ENCODE results near the gene PPP1R12A.
"Not testable (repeated sequence)": the region's sequence is repeated elsewhere in the genome, so short reads cannot be mapped to it uniquely, and the experiment has no call there.

The PPP1R12A gene

DNA sequence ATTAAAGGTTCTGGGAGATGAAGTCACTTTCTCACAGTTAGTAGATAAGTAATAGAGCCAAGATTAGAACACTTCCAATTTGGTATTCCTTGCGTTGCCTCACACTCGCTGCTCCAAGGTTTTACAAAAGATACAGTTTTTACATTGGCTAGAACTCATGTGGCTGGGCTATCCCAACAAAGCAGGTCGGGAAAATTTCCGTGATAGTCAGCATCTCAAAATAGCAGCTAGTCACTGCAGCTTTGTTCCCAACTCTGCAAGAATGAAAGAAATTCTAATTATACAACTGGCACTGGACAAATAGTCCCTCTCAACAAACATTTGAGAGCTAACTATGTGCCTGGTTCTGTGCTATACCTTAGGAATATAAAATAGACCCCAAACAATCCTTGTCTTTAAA is 24.6 kb upstream of the PPP1R12A start:
- Histone ChIP-seq H3K27me3 (ENCODE audit: control insufficient read depth, insufficient read depth, low read length) (no peaks in the 10 kb centered on the region), H3K9me3 (ENCODE audit: control insufficient read depth, insufficient read depth, low read length) (no peaks in the 10 kb centered on the region), H3K4me3 (ENCODE audit: low read depth, low read length) (no peak overlapping the region), H3K36me3 (ENCODE audit: control insufficient read depth, insufficient read depth, low read length) (no peaks in the 10 kb centered on the region), H3K27ac (ENCODE audit: low read depth, low read length) (no peak overlapping the region), H3K4me1 (ENCODE audit: control insufficient read depth, insufficient read depth, low read length) (peaks cover 7% of the 10 kb centered on the region; the same call in 1 of the 2 replicates), H3K9ac (ENCODE audit: low read depth, low read length) (no peak overlapping the region)

DNA sequence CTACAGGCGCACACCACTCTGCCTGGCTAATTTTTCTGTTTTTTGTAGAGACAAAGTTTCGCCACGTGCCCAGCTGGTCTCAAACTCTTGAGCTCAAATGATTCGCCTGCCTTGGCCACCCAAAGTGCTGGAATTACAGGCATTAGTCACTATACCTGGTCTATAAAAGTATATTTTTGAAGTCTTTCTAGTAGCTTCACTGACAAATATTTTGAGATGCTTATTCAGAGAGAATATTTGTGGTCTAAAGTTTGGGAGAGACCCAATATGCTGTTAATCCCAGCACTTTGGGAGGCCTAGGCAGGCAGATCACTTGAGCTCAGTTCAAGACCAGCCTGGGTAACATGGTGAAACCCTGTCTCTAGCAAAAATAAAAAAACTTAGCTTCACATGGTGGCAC is 22.0 kb upstream of the PPP1R12A start:
- Histone ChIP-seq H3K4me3 (ENCODE audit: low read depth, low read length) (no peak overlapping the region), H3K9ac (ENCODE audit: low read depth, low read length) (no peak overlapping the region), H3K4me1 (ENCODE audit: control insufficient read depth, insufficient read depth, low read length) (no peaks in the 10 kb centered on the region), H3K27me3 (ENCODE audit: control insufficient read depth, insufficient read depth, low read length) (no peaks in the 10 kb centered on the region), H3K27ac (ENCODE audit: low read depth, low read length) (no peak overlapping the region), H3K9me3 (ENCODE audit: control insufficient read depth, insufficient read depth, low read length) (no peaks in the 10 kb centered on the region), H3K36me3 (ENCODE audit: control insufficient read depth, insufficient read depth, low read length) (no peaks in the 10 kb centered on the region)

DNA sequence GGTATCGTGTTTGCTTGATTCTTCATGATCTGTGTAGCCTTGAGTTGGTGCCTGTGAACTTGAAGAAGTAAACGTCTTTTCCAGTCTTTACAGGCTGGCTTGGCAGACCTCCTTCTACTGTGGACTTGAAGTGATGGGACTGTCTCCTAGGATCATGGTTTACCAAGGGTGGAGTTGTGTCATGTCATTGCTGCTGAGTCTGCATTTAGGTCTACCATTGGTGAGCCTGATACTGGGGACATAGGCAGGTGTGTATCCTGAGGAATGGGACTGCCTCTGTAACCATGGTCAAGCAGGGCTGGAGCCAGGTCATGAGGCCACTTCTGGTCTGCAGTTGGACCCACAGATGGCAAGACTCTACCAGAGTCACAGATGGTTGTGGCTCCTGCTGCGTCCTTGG is 20.7 kb upstream of the PPP1R12A start:
- H3K4me1 ChIP-seq (ENCODE audit: control insufficient read depth, insufficient read depth, low read length), result no peaks in the 10 kb centered on the region
- no peaks in the 10 kb centered on the region for H3K36me3 ChIP-seq (ENCODE audit: control insufficient read depth, insufficient read depth, low read length)
- H3K9ac ChIP-seq (ENCODE audit: low read depth, low read length), result no peak overlapping the region
- H3K4me3 ChIP-seq (ENCODE audit: low read depth, low read length), result no peak overlapping the region
- no peaks in the 10 kb centered on the region for H3K9me3 ChIP-seq (ENCODE audit: control insufficient read depth, insufficient read depth, low read length)
- H3K27ac ChIP-seq (ENCODE audit: low read depth, low read length), result no peak overlapping the region
- H3K27me3 ChIP-seq (ENCODE audit: control insufficient read depth, insufficient read depth, low read length), result no peaks in the 10 kb centered on the region

DNA sequence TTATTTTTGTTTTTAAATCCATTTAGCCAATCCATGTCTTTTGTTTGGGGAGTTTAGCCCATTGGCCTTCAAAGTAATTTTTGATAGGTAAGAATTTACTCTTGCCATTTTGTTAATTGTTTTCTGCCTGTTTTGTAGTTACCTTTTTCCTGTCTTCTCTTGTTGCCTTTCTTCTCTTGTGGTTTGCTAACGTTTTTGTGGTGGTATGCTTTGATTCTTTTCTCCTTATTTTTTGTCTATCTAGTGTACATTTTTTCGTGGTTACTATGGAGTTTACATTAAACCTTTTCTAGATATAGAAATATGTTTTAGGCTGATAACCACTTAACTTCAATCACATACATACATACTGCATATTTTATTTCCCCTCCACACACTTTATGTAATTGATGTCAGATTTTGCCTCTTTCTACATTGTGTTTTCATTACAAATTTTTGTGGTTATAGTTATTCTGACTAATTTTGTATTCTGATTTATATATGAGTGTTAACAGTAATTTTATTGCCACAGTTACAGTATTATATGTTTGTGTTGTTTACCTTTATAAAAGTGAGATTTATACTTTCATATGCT is 19.2 kb upstream of the PPP1R12A start:
- Histone ChIP-seq H3K4me1 (ENCODE audit: control insufficient read depth, insufficient read depth, low read length) (no peaks in the 10 kb centered on the region), H3K9me3 (ENCODE audit: control insufficient read depth, insufficient read depth, low read length) (no peaks in the 10 kb centered on the region), H3K36me3 (ENCODE audit: control insufficient read depth, insufficient read depth, low read length) (no peaks in the 10 kb centered on the region), H3K9ac (ENCODE audit: low read depth, low read length) (no peak overlapping the region), H3K4me3 (ENCODE audit: low read depth, low read length) (no peak overlapping the region), H3K27ac (ENCODE audit: low read depth, low read length) (no peak overlapping the region), H3K27me3 (ENCODE audit: control insufficient read depth, insufficient read depth, low read length) (no peaks in the 10 kb centered on the region)

DNA sequence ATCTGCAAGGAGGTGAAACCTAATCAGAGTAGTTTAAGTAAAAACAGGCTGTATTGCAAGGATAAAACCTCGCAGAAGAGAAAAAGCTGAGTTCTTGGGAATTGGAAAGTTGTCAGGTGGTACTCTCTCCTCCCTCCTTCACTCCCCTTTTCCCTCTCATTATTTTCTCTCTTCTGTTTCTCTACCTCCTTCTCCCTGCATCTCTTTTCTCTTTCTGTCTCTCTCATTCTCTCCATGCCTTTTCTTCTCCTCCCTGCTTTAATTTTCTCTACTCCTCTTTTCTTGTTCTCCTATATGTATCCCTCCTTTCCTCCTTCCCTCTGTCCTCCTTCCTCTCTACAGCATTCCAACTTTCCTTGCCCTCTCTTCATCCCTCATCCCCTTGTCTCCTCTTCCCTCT is 14.2 kb upstream of the PPP1R12A start:
- no peaks in the 10 kb centered on the region for H3K27me3 ChIP-seq (ENCODE audit: control insufficient read depth, insufficient read depth, low read length)
- H3K9ac ChIP-seq (ENCODE audit: low read depth, low read length), result no peak overlapping the region
- H3K27ac ChIP-seq (ENCODE audit: low read depth, low read length), result no peak overlapping the region
- H3K4me1 ChIP-seq (ENCODE audit: control insufficient read depth, insufficient read depth, low read length), result peaks cover 5% of the 10 kb centered on the region; the same call in 1 of the 2 replicates
- no peaks in the 10 kb centered on the region for H3K36me3 ChIP-seq (ENCODE audit: control insufficient read depth, insufficient read depth, low read length)
- H3K4me3 ChIP-seq (ENCODE audit: low read depth, low read length), result no peak overlapping the region
- H3K9me3 ChIP-seq (ENCODE audit: control insufficient read depth, insufficient read depth, low read length), result no peaks in the 10 kb centered on the region

DNA sequence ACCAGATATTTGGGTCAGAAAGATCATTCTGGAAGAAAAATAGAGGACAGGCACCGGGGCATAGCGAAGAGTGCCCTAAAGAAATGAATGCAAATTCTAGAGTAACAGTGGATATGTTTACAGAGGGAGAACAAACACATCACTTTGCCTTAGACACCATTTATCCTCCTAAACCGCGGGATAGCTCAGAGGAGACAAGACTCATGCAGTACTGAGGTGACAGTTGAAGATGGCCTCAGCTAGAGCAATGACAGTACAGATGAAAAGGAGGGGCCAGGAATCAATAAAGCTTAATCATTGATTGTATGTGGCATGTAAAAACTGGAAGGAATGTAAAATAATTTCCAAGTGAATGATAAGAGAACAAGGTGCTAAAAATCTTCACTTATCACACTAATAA is 10.5 kb upstream of the PPP1R12A start:
- Histone ChIP-seq H3K27me3 (ENCODE audit: control insufficient read depth, insufficient read depth, low read length) (no peaks in the 10 kb centered on the region), H3K4me3 (ENCODE audit: low read depth, low read length) (no peak overlapping the region), H3K27ac (ENCODE audit: low read depth, low read length) (no peak overlapping the region), H3K9me3 (ENCODE audit: control insufficient read depth, insufficient read depth, low read length) (no peaks in the 10 kb centered on the region), H3K9ac (ENCODE audit: low read depth, low read length) (no peak overlapping the region), H3K4me1 (ENCODE audit: control insufficient read depth, insufficient read depth, low read length) (peaks cover 5% of the 10 kb centered on the region; the same call in 1 of the 2 replicates), H3K36me3 (ENCODE audit: control insufficient read depth, insufficient read depth, low read length) (no peaks in the 10 kb centered on the region)

DNA sequence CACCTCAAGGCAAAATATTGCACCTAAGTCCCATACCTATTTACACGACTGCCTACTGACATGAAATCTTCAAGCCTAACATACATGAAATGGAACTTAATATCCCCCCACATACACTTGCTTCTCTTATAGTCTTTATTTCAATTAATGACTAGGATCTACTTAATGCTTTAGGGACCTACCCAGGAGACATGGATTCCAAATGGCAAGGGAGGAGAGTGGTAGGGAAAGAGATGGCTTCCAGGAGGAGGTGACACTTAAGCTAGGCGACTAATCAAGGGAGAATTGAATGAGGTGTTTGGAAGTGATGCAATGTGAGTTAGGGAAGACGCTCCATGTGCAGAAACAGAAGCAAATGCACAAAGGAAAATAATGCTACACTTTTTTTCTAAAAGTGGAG is 9.7 kb upstream of the PPP1R12A start:
- Histone ChIP-seq H3K27me3 (ENCODE audit: control insufficient read depth, insufficient read depth, low read length) (no peaks in the 10 kb centered on the region), H3K27ac (ENCODE audit: low read depth, low read length) (no peak overlapping the region), H3K4me3 (ENCODE audit: low read depth, low read length) (no peak overlapping the region), H3K9ac (ENCODE audit: low read depth, low read length) (no peak overlapping the region), H3K4me1 (ENCODE audit: control insufficient read depth, insufficient read depth, low read length) (peaks cover 5% of the 10 kb centered on the region; the same call in 1 of the 2 replicates), H3K9me3 (ENCODE audit: control insufficient read depth, insufficient read depth, low read length) (no peaks in the 10 kb centered on the region), H3K36me3 (ENCODE audit: control insufficient read depth, insufficient read depth, low read length) (no peaks in the 10 kb centered on the region)

DNA sequence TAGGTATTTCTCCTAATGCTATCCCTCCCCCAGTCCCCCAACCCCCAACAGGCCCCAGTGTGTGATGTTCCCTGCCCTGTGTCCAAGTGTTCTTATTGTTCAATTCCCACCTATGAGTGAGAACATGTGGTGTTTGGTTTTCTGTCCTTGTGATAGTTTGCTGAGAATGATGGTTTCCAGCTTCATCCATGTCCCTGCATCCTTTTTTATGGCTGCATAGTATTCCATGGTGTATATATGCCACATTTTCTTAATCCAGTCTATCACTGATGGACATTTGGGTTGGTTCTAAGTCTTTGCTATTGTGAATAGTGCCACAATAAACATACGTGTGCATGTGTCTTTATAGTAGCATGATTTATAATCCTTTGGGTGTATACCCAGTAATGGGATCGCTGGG is 7.9 kb upstream of the PPP1R12A start:
- not testable (repeated sequence) for H3K9me3 ChIP-seq (ENCODE audit: control insufficient read depth, insufficient read depth, low read length); H3K27me3 ChIP-seq (ENCODE audit: control insufficient read depth, insufficient read depth, low read length); H3K36me3 ChIP-seq (ENCODE audit: control insufficient read depth, insufficient read depth, low read length); H3K4me1 ChIP-seq (ENCODE audit: control insufficient read depth, insufficient read depth, low read length); H3K9ac ChIP-seq (ENCODE audit: low read depth, low read length); H3K4me3 ChIP-seq (ENCODE audit: low read depth, low read length); H3K27ac ChIP-seq (ENCODE audit: low read depth, low read length)

DNA sequence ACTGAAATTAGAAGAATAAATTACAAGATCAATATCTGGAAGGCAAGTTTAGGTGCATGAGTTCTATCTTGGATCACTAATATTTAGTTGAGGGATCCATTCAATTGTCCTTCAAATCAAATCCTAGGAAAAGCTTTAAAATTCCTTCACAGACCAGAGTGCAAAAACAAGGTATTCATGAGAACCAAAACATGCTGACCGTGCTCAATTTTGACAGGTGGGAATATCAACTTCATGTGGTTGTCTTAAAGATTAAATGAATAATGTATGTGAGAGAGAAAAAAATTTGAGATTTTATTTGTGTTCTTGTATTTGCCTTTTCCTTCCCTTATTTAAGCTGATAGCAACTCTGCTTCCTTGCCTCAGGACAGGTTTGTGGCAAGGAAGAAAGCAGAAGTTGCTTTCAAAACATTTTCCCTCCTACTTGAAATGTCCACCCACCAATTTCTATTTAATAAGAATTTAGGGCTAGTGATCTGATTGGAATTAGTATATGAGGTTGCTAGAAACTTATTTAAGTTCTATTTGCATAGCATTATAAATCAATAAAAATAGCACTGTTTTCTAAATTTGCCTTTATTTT is 4.9 kb upstream of the PPP1R12A start:
- no peaks in the 10 kb centered on the region for H3K9me3 ChIP-seq (ENCODE audit: control insufficient read depth, insufficient read depth, low read length)
- no peaks in the 10 kb centered on the region for H3K36me3 ChIP-seq (ENCODE audit: control insufficient read depth, insufficient read depth, low read length)
- H3K4me1 ChIP-seq (ENCODE audit: control insufficient read depth, insufficient read depth, low read length), result peaks cover 4% of the 10 kb centered on the region; the same call in 1 of the 2 replicates
- no peak overlapping the region for H3K27ac ChIP-seq (ENCODE audit: low read depth, low read length)
- no peaks in the 10 kb centered on the region for H3K27me3 ChIP-seq (ENCODE audit: control insufficient read depth, insufficient read depth, low read length)
- H3K4me3 ChIP-seq (ENCODE audit: low read depth, low read length), result no peak overlapping the region
- no peak overlapping the region for H3K9ac ChIP-seq (ENCODE audit: low read depth, low read length)

DNA sequence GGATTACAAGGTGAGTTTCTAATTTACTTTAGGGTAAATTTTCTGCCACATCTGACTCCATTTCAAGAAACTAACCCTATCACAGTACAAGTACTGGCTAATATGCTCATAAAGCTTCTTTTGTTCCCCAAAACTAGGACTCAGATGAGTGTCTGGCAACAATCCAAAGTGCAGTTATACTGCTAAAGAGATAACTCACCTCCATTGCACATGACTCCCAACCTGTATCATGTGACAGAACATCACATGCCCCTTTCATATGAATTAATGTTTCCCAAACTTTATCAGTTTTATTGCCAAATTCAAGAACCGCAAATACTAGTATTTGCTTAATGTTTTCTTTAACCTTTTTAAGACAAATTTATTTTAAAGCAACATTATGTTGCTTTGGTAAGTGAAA is 3.9 kb upstream of the PPP1R12A start:
- Histone ChIP-seq H3K9ac (ENCODE audit: low read depth, low read length) (no peak overlapping the region), H3K36me3 (ENCODE audit: control insufficient read depth, insufficient read depth, low read length) (no peaks in the 10 kb centered on the region)

DNA sequence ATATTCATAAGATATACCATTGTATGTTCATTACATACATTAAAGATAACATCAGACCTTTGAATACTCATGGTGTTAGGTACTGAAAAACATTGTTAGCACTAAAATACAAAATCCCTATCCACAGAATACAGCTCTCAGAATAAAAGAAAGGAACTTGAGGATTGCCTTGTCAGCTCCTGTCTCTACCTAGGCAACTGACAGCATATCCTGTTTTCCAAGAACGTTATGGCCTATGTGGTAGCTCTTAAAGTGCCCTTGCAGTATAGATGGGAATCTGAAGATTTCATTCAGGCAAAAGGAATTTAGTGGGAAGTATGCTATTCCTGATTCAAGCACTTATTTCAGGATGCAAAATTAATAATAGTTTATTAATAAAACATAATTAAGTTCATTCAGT is 1.8 kb upstream of the PPP1R12A start:
- Histone ChIP-seq H3K9me3 (ENCODE audit: control insufficient read depth, insufficient read depth, low read length) (no peaks in the 10 kb centered on the region), H3K9ac (ENCODE audit: low read depth, low read length) (no peak overlapping the region), H3K36me3 (ENCODE audit: control insufficient read depth, insufficient read depth, low read length) (no peaks in the 10 kb centered on the region), H3K4me1 (ENCODE audit: control insufficient read depth, insufficient read depth, low read length) (peaks cover 21% of the 10 kb centered on the region), H3K4me3 (ENCODE audit: low read depth, low read length) (no peak overlapping the region), H3K27me3 (ENCODE audit: control insufficient read depth, insufficient read depth, low read length) (no peaks in the 10 kb centered on the region), H3K27ac (ENCODE audit: low read depth, low read length) (no peak overlapping the region)

More for the DNA sequence above, 3.9 kb upstream of the PPP1R12A start:
- Histone ChIP-seq H3K4me3 (ENCODE audit: low read depth, low read length) (no peak overlapping the region), H3K27me3 (ENCODE audit: control insufficient read depth, insufficient read depth, low read length) (no peaks in the 10 kb centered on the region), H3K4me1 (ENCODE audit: control insufficient read depth, insufficient read depth, low read length) (peaks cover 4% of the 10 kb centered on the region; the same call in 1 of the 2 replicates), H3K9me3 (ENCODE audit: control insufficient read depth, insufficient read depth, low read length) (no peaks in the 10 kb centered on the region), H3K27ac (ENCODE audit: low read depth, low read length) (no peak overlapping the region)
